ENCODE results near the gene GBP1. TPM values are rescaled to one million over a fixed set of nuclear protein-coding genes. Genes with fewer than 3 reads are reported as not detected.

Gene GBP1
- total RNA-seq, 2 donors from 2014 or later = 4.3 to 5.7 TPM

- H3K36me3 ChIP-seq = no peaks in the 10 kb centered on the region
- no peaks in the 10 kb centered on the region for H3K9me3 ChIP-seq
- DNase-seq (ENCODE audit: low spot score) = no peak
- TF ChIP-seq, protein P1, sequence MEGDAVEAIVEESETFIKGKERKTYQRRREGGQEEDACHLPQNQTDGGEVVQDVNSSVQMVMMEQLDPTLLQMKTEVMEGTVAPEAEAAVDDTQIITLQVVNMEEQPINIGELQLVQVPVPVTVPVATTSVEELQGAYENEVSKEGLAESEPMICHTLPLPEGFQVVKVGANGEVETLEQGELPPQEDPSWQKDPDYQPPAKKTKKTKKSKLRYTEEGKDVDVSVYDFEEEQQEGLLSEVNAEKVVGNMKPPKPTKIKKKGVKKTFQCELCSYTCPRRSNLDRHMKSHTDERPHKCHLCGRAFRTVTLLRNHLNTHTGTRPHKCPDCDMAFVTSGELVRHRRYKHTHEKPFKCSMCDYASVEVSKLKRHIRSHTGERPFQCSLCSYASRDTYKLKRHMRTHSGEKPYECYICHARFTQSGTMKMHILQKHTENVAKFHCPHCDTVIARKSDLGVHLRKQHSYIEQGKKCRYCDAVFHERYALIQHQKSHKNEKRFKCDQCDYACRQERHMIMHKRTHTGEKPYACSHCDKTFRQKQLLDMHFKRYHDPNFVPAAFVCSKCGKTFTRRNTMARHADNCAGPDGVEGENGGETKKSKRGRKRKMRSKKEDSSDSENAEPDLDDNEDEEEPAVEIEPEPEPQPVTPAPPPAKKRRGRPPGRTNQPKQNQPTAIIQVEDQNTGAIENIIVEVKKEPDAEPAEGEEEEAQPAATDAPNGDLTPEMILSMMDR (IDR thresholded peaks at IDR 0.05) = no peak
- H3K27me3 ChIP-seq = no peaks in the 10 kb centered on the region
- no peak overlapping the region for H3K27ac ChIP-seq
- no peaks in the 10 kb centered on the region for H3K4me1 ChIP-seq
- H3K4me3 ChIP-seq = no peak overlapping the region
Measured at GRCh38 chr1:89102021-89102420, 37.0 kb upstream of the GBP1 start.

DNA sequence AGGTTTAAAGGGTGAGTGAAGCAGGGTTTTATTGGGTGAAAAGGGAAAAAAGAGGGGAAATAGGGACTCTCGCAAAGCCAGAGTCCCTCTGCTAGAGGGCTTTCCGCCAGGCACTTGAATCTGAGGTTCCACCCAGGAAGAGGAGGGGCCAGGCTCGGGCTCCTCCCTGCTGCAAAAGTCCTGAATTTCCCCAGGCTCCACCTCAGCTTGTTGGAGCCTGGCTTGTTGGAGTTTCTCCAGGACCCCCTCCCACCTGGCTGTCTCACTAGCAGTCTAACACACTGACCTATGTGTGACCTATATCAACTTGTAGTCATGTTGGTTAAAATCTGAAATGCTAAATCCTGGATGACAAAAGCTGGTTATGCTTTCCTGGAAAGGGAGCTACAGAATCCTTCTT, 35.4 kb upstream of the GBP1 start:
- TF ChIP-seq, protein P1 (IDR thresholded peaks at IDR 0.05) = no peak
- no peak for DNase-seq (ENCODE audit: low spot score)
- H3K9me3 ChIP-seq = peaks cover 6 to 8% of the 10 kb centered on the region in 2 donors
- H3K36me3 ChIP-seq = no peaks in the 10 kb centered on the region
- no peaks in the 10 kb centered on the region for H3K4me1 ChIP-seq
- no peak overlapping the region for H3K27ac ChIP-seq
- no peak overlapping the region for H3K4me3 ChIP-seq
- H3K27me3 ChIP-seq = no peaks in the 10 kb centered on the region

DNA sequence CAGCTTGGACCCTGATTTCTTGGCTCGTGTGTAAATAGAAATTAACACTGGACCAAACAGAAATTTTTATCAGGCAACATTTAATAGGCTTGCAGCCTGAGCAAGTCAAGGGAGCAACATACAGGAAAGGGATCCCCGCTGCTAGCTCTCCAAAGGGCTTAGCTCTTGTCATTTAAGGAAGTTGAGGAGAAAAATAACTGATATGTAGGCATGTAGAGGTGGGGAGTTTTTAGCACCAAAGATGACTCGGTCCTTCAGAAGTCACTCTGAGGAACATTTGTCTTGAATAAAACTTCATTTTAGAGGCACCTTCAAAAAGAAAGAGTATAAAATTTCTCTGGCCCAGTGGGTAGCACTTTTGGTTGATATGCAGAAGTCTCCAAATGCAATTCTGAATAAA, 33.8 kb upstream of the GBP1 start:
- no peaks in the 10 kb centered on the region for H3K4me1 ChIP-seq
- TF ChIP-seq, protein P1 (IDR thresholded peaks at IDR 0.05) = no peak
- H3K4me3 ChIP-seq = no peak overlapping the region
- no peaks in the 10 kb centered on the region for H3K27me3 ChIP-seq
- no peak for DNase-seq (ENCODE audit: low spot score)
- no peak overlapping the region for H3K27ac ChIP-seq
- peaks cover 6 to 15% of the 10 kb centered on the region in 2 donors for H3K9me3 ChIP-seq
- no peaks in the 10 kb centered on the region for H3K36me3 ChIP-seq

GRCh38 chr1:89095737-89096136, 30.7 kb upstream of the GBP1 start:
- Histone ChIP-seq H3K4me3 (no peak overlapping the region), H3K27ac (no peak overlapping the region), H3K27me3 (no peaks in the 10 kb centered on the region), H3K4me1 (no peaks in the 10 kb centered on the region), H3K36me3 (no peaks in the 10 kb centered on the region), H3K9me3 (peaks cover 6 to 15% of the 10 kb centered on the region in 2 donors)
- TF ChIP-seq, protein P1 (IDR thresholded peaks at IDR 0.05) = no peak
- DNase-seq (ENCODE audit: low spot score) = no peak

- H3K4me3 ChIP-seq = no peak overlapping the region
- H3K36me3 ChIP-seq = no peaks in the 10 kb centered on the region
- no peak overlapping the region for H3K27ac ChIP-seq
- DNase-seq (ENCODE audit: low spot score) = no peak
- H3K9me3 ChIP-seq = peaks cover 0 to 2% of the 10 kb centered on the region in 2 donors
- H3K4me1 ChIP-seq = no peaks in the 10 kb centered on the region
- no peaks in the 10 kb centered on the region for H3K27me3 ChIP-seq
- TF ChIP-seq, protein P1 (IDR thresholded peaks at IDR 0.05) = no peak
Measured at GRCh38 chr1:89089962-89090361, 25.0 kb upstream of the GBP1 start.

GRCh38 chr1:89088572-89088971, 23.6 kb upstream of the GBP1 start:
- Histone ChIP-seq H3K36me3 (no peaks in the 10 kb centered on the region), H3K27me3 (no peaks in the 10 kb centered on the region), H3K4me3 (no peak overlapping the region), H3K4me1 (no peaks in the 10 kb centered on the region), H3K9me3 (no peaks in the 10 kb centered on the region), H3K27ac (no peak overlapping the region)
- TF ChIP-seq, protein P1 (IDR thresholded peaks at IDR 0.05) = no peak
- no peak for DNase-seq (ENCODE audit: low spot score)

Measured in right atrium auricular region (tissue), 2 donors.